Upper lobe of right lung (tissue), 1 donor: Measurements from ENCODE around the gene HS6ST2. TPM values are rescaled to one million over a fixed set of nuclear protein-coding genes. Genes with fewer than 3 reads are reported as not detected.

Experiments
- ATAC-seq: fragments of 200-7000 bp; cut with Tn5 transposase; one replicate; pipeline ENCODE4 v1.9.1; 2020; ENCODE audit warnings: mild to moderate bottlenecking, moderate library complexity
- DNase-seq: peaks from one replicate; pipeline ENCODE4 v3.0.0-alpha.2; 2020
- H3K27ac ChIP-seq: fragments of 200-600 bp; one replicate; pipeline ENCODE4 v1.8.0; 2022
- H3K27me3 ChIP-seq: fragments of 200-600 bp; one replicate; pipeline ENCODE4 v1.8.0; 2022; ENCODE audit warnings: mild to moderate bottlenecking
- H3K36me3 ChIP-seq: fragments of 200-600 bp; one replicate; pipeline ENCODE4 v1.8.0; 2022
- H3K4me1 ChIP-seq: fragments of 200-600 bp; one replicate; pipeline ENCODE4 v1.8.0; 2022
- H3K4me3 ChIP-seq: fragments of 200-600 bp; one replicate; pipeline ENCODE4 v1.8.0; 2022; ENCODE audit warnings: mild to moderate bottlenecking
- H3K9me3 ChIP-seq: fragments of 200-600 bp; one replicate; pipeline ENCODE4 v1.8.0; 2022
- CTCF ChIP-seq: fragments of 200-600 bp; IDR thresholded peaks from one replicate; pipeline ENCODE4 v1.8.0; 2022; ENCODE audit warnings: antibody characterized with exemption
- intact Hi-C: fragments of 100-400 bp; cut with DNase I; formaldehyde crosslinking; loops from one replicate; pipeline ENCODE4 v1.11.0; 2022
- total RNA-seq: library from RNA; stranded (reverse); fragmentation: NEBNext Ultra II Directional; extraction: Animal tissue kit (Norgen Biotek cat#: 25700); gene quantifications from one replicate; pipeline ENCODE4 v1.2.1, GENCODE V29; 2021
- donor health status: DM: no; HTN: yes; CAD: no; lungs with severe emphysema.

The HS6ST2 gene
- total RNA-seq, 1 donor from 2014 or later = 0.87 TPM

DNA sequence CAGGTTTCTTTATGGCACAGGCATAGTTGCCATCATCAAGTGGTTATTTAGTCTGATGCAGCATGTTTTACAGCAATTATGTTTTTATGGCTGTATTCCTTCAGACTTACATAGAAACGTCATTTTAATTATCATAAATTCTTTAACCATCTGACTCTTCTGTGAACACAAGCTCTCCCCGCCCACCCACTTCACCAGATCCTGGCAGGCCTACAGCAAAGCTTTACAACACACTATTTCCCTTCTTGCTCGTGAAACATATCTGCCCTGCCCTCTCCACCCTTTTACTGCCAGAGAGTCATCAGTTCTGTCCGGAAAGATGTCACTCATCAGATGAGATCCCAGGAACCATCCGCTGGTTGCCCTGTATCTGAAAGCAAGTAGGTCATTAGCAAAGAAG, 120.5 kb downstream of the HS6ST2 start:
- no peaks in the 10 kb centered on the region for H3K36me3 ChIP-seq
- H3K4me1 ChIP-seq = no peaks in the 10 kb centered on the region
- no peak overlapping the region for H3K4me3 ChIP-seq
- H3K27me3 ChIP-seq = no peaks in the 10 kb centered on the region
- H3K9me3 ChIP-seq = no peaks in the 10 kb centered on the region
- no peak overlapping the region for H3K27ac ChIP-seq
- TF ChIP-seq CTCF = no peak
- intact Hi-C loops = no loop called here
- no peak for ATAC-seq
- DNase-seq = no peak

GRCh38 chrX:132837126-132837525, 121.3 kb downstream of the HS6ST2 start:
- H3K36me3 ChIP-seq = no peaks in the 10 kb centered on the region
- TF ChIP-seq CTCF = no peak
- H3K27ac ChIP-seq = no peak overlapping the region
- no peak overlapping the region for H3K4me3 ChIP-seq
- ATAC-seq (no peak), DNase-seq (no peak)
- intact Hi-C loops = no loop called here
- no peaks in the 10 kb centered on the region for H3K4me1 ChIP-seq
- no peaks in the 10 kb centered on the region for H3K9me3 ChIP-seq
- H3K27me3 ChIP-seq = no peaks in the 10 kb centered on the region

DNA sequence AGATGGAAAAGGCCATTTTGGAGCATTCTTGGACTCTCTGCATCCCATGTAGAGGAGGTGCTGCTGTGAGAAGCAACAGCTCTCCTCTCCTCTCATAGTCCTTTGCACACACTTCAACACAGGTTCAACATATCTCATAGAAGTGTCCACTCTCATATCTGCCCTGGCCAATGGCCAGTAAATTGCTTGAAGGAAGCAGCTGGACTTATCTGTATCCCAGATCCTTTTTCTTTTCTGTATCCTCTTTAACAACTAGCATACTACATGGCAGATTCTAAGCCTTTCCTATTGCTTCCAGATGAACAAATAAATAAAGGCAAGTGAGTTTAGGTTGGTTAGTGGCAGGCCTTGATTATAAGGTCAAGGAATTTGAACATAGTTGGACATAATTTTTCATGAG, 122.0 kb downstream of the HS6ST2 start:
- intact Hi-C loops = no loop called here
- Histone ChIP-seq H3K27ac (no peak overlapping the region), H3K36me3 (no peaks in the 10 kb centered on the region), H3K9me3 (no peaks in the 10 kb centered on the region), H3K4me1 (no peaks in the 10 kb centered on the region), H3K4me3 (no peak overlapping the region), H3K27me3 (no peaks in the 10 kb centered on the region)
- ATAC-seq = no peak
- no peak for DNase-seq
- no peak for TF ChIP-seq CTCF

DNA sequence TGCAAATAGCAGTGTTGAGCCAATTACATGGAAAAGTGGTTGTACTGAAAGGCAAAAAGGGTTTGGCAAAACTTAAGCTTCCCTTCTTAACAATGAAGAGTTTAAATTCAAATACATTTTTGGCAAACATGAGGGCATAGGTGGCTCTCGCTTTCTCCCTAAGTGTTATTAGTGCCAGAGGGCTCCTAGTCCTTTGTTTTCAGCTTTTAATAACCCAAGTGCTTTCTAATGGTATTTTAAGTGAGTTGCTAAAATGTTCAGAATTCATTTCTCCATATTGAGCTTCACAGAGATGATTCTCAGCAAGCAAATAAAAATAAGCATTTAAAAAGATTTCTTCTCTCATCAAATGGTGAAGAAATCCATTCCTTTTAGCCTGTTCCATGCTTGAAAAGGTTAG, 123.7 kb downstream of the HS6ST2 start:
- H3K36me3 ChIP-seq = no peaks in the 10 kb centered on the region
- H3K27ac ChIP-seq = no peak overlapping the region
- DNase-seq = no peak
- H3K4me3 ChIP-seq = no peak overlapping the region
- TF ChIP-seq CTCF = no peak
- H3K4me1 ChIP-seq = no peaks in the 10 kb centered on the region
- no peak for ATAC-seq
- intact Hi-C loops = no loop called here
- no peaks in the 10 kb centered on the region for H3K9me3 ChIP-seq
- H3K27me3 ChIP-seq = no peaks in the 10 kb centered on the region

GRCh38 chrX:132834109-132834508, 124.3 kb downstream of the HS6ST2 start:
- DNase-seq = no peak

More at GRCh38 chrX:132834109-132834508, 124.3 kb downstream of the HS6ST2 start:
- Histone ChIP-seq H3K36me3 (no peaks in the 10 kb centered on the region), H3K27ac (no peak overlapping the region), H3K27me3 (no peaks in the 10 kb centered on the region), H3K4me1 (no peaks in the 10 kb centered on the region), H3K4me3 (no peak overlapping the region), H3K9me3 (no peaks in the 10 kb centered on the region)
- no peak for TF ChIP-seq CTCF
- ATAC-seq = no peak
- intact Hi-C loops = no loop called here
